WERI-Rb-1 (cell line): ENCODE data around the gene ERMP1.
"Not testable (repeated sequence)": the region's sequence is repeated elsewhere in the genome, so short reads cannot be mapped to it uniquely, and the experiment has no call there.

Experiments used
- DNase-seq: peaks from one replicate; pipeline ENCODE4 v3.0.0-alpha.2; 2020
- H3K27ac ChIP-seq: fragments of 250-450 bp; sonication (Bioruptor Pico); 2 replicates; pipeline ENCODE4 v1.5.1; 2020; ENCODE audit warnings: mild to moderate bottlenecking, moderate library complexity
- H3K27me3 ChIP-seq: fragments of 250-450 bp; sonication (Bioruptor Pico); 2 replicates; pipeline ENCODE4 v1.5.1; 2021; ENCODE audit warnings: mild to moderate bottlenecking, low read depth, moderate library complexity; ENCODE audit not compliant: insufficient read depth, severe bottlenecking
- H3K36me3 ChIP-seq: fragments of 250-450 bp; sonication (Bioruptor Pico); 2 replicates; pipeline ENCODE4 v1.5.1; 2020; ENCODE audit warnings: mild to moderate bottlenecking, moderate library complexity
- H3K4me3 ChIP-seq: 2 replicates; pipeline ENCODE4 v1.5.1; 2011; ENCODE audit warnings: low read depth, mild to moderate bottlenecking, control low read depth, low read length
- H3K9me3 ChIP-seq: fragments of 250-450 bp; sonication (Bioruptor Pico); 2 replicates; pipeline ENCODE4 v1.5.1; 2021; ENCODE audit warnings: mild to moderate bottlenecking, moderate library complexity; ENCODE audit not compliant: severe bottlenecking
- TF ChIP-seq, protein P1 (sequence below): IDR thresholded peaks from 2 replicates; pipeline ENCODE4 v1.5.1; 2011; ENCODE audit warnings: low read depth, mild to moderate bottlenecking, control low read depth, inconsistent platforms, low read length

ERMP1 gene

DNA sequence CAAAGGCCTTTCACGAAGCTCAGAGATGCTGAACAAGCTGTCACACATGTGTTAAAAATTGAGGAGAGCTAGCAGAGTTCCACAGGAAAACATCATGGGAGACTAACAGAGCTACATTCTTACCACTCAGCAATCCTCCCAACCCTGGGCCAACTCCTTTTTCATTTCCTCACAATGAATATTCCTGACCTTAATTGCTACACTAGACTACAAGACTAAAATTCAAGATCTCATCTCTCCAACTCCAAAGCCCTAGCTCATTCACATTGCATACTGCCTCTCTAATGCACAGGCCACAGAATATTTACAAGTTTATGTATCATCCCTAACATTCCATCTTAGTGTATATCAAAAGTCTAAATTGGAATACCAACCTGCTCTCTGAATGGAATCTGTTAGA is 21.2 kb downstream of the ERMP1 start:
- H3K27ac ChIP-seq = no peak overlapping the region
- no peaks in the 10 kb centered on the region for H3K27me3 ChIP-seq
- TF ChIP-seq, protein P1, sequence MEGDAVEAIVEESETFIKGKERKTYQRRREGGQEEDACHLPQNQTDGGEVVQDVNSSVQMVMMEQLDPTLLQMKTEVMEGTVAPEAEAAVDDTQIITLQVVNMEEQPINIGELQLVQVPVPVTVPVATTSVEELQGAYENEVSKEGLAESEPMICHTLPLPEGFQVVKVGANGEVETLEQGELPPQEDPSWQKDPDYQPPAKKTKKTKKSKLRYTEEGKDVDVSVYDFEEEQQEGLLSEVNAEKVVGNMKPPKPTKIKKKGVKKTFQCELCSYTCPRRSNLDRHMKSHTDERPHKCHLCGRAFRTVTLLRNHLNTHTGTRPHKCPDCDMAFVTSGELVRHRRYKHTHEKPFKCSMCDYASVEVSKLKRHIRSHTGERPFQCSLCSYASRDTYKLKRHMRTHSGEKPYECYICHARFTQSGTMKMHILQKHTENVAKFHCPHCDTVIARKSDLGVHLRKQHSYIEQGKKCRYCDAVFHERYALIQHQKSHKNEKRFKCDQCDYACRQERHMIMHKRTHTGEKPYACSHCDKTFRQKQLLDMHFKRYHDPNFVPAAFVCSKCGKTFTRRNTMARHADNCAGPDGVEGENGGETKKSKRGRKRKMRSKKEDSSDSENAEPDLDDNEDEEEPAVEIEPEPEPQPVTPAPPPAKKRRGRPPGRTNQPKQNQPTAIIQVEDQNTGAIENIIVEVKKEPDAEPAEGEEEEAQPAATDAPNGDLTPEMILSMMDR = no peak
- no peaks in the 10 kb centered on the region for H3K9me3 ChIP-seq
- no peak for DNase-seq
- H3K4me3 ChIP-seq = no peak overlapping the region
- no peaks in the 10 kb centered on the region for H3K36me3 ChIP-seq

- H3K27me3 ChIP-seq = no peaks in the 10 kb centered on the region
- DNase-seq = no peak
- no peak overlapping the region for H3K27ac ChIP-seq
- H3K9me3 ChIP-seq = no peaks in the 10 kb centered on the region
- H3K4me3 ChIP-seq = no peak overlapping the region
- TF ChIP-seq, protein P1 = no peak
- no peaks in the 10 kb centered on the region for H3K36me3 ChIP-seq
These were observed 27.4 kb downstream of the ERMP1 start for GRCh38 chr9:5805478-5805877.

GRCh38 chr9:5801739-5802113 is 31.2 kb downstream of the ERMP1 start:
- H3K36me3 ChIP-seq = no peaks in the 10 kb centered on the region; the same call in 1 of the 2 replicates
- DNase-seq = no peak
- H3K4me3 ChIP-seq = no peak overlapping the region
- no peaks in the 10 kb centered on the region for H3K9me3 ChIP-seq
- TF ChIP-seq, protein P1 = no peak
- H3K27ac ChIP-seq = no peak overlapping the region
- no peaks in the 10 kb centered on the region for H3K27me3 ChIP-seq

- Histone ChIP-seq H3K27ac (no peak overlapping the region), H3K4me3 (no peak overlapping the region), H3K27me3 (no peaks in the 10 kb centered on the region), H3K36me3 (no peaks in the 10 kb centered on the region; the same call in 1 of the 2 replicates), H3K9me3 (no peaks in the 10 kb centered on the region)
- DNase-seq = no peak
- TF ChIP-seq, protein P1 = no peak
These were observed 31.8 kb downstream of the ERMP1 start for GRCh38 chr9:5800969-5801738.

DNA sequence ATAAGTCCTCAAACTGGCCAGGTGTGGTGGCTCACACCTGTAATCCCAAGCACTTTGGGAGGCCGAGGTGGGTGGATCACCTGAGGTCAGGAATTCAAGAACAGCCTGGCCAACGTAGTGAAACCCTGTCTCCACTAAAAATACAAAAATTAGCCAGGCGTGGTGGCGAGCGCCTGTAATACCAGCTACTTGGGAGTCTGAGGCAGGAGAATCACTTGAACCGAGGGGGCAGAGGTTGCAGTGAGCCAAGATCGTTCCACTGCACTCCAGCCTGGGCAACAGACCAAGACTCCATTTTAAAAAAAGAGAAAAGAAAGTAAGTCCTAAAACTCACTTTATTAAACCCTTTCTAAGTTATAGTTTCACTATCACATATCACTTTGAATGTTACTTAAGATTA is 32.5 kb downstream of the ERMP1 start:
- H3K27ac ChIP-seq, H3K27me3 ChIP-seq, H3K9me3 ChIP-seq, H3K36me3 ChIP-seq, DNase-seq, H3K4me3 ChIP-seq: not testable (repeated sequence)

- TF ChIP-seq, protein P1 = peak; percentile 71
- H3K9me3 ChIP-seq = no peaks in the 10 kb centered on the region
- H3K27ac ChIP-seq = no peak overlapping the region
- no peak overlapping the region for H3K4me3 ChIP-seq
- no peaks in the 10 kb centered on the region; the same call in 1 of the 2 replicates for H3K36me3 ChIP-seq
- no peak for DNase-seq
- H3K27me3 ChIP-seq = no peaks in the 10 kb centered on the region
These were observed 33.6 kb downstream of the ERMP1 start for GRCh38 chr9:5799314-5799713.
